HEK293 (cell line): ENCODE measurements around the gene LSM5.

Source experiments
- FEZF1 ChIP-seq: fragments of 450-650 bp; formaldehyde crosslinking; IDR thresholded peaks from 2 replicates; pipeline ENCODE4 v1.5.1; 2016; ENCODE audit warnings: missing biosample characterization, missing genetic modification characterization
- TCF7L2 ChIP-seq: IDR thresholded peaks from 2 replicates; pipeline ENCODE4 v1.6.1; 2011; ENCODE audit warnings: low read depth, mild to moderate bottlenecking, inconsistent platforms, low read length, moderate library complexity, borderline replicate concordance
- ZNF24 ChIP-seq: fragments of 450-650 bp; formaldehyde crosslinking; IDR thresholded peaks from 2 replicates; pipeline ENCODE4 v1.5.1; 2016; ENCODE audit warnings: missing biosample characterization, missing genetic modification characterization
- ZNF555 ChIP-seq: fragments of 450-650 bp; formaldehyde crosslinking; conservative IDR thresholded peaks from 2 replicates; pipeline ENCODE4 v1.5.1; 2017; ENCODE audit warnings: missing biosample characterization, mild to moderate bottlenecking, missing genetic modification characterization, inconsistent platforms
- TF ChIP-seq, protein P1 (sequence below): fragments of 450-650 bp; formaldehyde crosslinking; IDR thresholded peaks from 2 replicates; pipeline ENCODE4 v1.5.1; 2016; ENCODE audit warnings: missing biosample characterization, missing genetic modification characterization
- TF ChIP-seq, protein P2 (sequence below): fragments of 450-650 bp; formaldehyde crosslinking; IDR thresholded peaks from 2 replicates; pipeline ENCODE4 v1.5.1; 2017; ENCODE audit warnings: missing biosample characterization, mild to moderate bottlenecking, missing genetic modification characterization, moderate library complexity
- TF ChIP-seq, protein P3 (sequence below): fragments of 450-650 bp; formaldehyde crosslinking; IDR thresholded peaks from 2 replicates; pipeline ENCODE4 v1.5.1; 2016; ENCODE audit warnings: missing biosample characterization, missing genetic modification characterization
- TF ChIP-seq, protein P4 (sequence below): fragments of 450-650 bp; formaldehyde crosslinking; IDR thresholded peaks from 2 replicates; pipeline ENCODE4 v1.5.1; 2017; ENCODE audit warnings: missing biosample characterization, missing genetic modification characterization

DNA sequence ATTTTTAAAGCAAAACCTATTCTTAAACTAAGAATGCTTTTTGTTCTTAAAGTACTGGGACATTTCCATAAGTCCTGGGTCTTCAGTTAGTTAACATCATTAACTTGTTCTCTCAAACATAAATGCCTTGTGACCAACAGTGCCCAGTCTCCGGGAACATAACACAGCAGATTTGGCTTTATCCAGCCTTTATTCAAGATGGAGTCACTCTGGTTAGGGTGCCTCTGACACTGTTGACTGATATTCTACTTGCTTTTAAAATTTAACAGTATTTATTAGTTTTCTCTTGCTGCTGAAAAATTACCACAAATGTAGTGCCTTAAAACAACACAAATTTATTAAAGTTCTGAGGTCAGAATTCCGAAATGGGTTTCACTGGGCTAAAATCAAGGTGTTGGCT lies 49.2 kb upstream of the LSM5 start:
- no peak for TF ChIP-seq ZNF555 (tag by site-specific recombination)
- TF ChIP-seq, protein P1, sequence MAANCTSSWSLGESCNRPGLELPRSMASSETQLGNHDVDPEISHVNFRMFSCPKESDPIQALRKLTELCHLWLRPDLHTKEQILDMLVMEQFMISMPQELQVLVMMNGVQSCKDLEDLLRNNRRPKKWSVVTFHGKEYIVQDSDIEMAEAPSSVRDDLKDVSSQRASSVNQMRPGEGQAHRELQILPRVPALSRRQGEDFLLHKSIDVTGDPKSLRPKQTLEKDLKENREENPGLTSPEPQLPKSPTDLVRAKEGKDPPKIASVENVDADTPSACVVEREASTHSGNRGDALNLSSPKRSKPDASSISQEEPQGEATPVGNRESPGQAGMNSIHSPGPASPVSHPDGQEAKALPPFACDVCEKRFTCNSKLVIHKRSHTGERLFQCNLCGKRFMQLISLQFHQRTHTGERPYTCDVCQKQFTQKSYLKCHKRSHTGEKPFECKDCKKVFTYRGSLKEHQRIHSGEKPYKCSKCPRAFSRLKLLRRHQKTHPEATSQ (tag by site-specific recombination): no peak
- no peak for TF ChIP-seq TCF7L2
- TF ChIP-seq ZNF24: no peak
- TF ChIP-seq, protein P2, sequence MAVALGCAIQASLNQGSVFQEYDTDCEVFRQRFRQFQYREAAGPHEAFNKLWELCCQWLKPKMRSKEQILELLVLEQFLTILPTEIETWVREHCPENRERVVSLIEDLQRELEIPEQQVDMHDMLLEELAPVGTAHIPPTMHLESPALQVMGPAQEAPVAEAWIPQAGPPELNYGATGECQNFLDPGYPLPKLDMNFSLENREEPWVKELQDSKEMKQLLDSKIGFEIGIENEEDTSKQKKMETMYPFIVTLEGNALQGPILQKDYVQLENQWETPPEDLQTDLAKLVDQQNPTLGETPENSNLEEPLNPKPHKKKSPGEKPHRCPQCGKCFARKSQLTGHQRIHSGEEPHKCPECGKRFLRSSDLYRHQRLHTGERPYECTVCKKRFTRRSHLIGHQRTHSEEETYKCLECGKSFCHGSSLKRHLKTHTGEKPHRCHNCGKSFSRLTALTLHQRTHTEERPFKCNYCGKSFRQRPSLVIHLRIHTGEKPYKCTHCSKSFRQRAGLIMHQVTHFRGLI (tag by site-specific recombination): no peak
- no peak for TF ChIP-seq FEZF1
- TF ChIP-seq, protein P3, sequence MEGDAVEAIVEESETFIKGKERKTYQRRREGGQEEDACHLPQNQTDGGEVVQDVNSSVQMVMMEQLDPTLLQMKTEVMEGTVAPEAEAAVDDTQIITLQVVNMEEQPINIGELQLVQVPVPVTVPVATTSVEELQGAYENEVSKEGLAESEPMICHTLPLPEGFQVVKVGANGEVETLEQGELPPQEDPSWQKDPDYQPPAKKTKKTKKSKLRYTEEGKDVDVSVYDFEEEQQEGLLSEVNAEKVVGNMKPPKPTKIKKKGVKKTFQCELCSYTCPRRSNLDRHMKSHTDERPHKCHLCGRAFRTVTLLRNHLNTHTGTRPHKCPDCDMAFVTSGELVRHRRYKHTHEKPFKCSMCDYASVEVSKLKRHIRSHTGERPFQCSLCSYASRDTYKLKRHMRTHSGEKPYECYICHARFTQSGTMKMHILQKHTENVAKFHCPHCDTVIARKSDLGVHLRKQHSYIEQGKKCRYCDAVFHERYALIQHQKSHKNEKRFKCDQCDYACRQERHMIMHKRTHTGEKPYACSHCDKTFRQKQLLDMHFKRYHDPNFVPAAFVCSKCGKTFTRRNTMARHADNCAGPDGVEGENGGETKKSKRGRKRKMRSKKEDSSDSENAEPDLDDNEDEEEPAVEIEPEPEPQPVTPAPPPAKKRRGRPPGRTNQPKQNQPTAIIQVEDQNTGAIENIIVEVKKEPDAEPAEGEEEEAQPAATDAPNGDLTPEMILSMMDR: no peak
- TF ChIP-seq, protein P4, sequence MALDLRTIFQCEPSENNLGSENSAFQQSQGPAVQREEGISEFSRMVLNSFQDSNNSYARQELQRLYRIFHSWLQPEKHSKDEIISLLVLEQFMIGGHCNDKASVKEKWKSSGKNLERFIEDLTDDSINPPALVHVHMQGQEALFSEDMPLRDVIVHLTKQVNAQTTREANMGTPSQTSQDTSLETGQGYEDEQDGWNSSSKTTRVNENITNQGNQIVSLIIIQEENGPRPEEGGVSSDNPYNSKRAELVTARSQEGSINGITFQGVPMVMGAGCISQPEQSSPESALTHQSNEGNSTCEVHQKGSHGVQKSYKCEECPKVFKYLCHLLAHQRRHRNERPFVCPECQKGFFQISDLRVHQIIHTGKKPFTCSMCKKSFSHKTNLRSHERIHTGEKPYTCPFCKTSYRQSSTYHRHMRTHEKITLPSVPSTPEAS (tag by site-specific recombination): no peak
